ENCODE data around the gene ANGEL1.

Gene ANGEL1

GRCh38 chr14:76767681-76768656 lies 44.7 kb downstream of the ANGEL1 start:
- peak; percentile 18 to 62 (median 57) for DNase-seq (ENCODE audit: low read depth in 3 of 3, low spot score in 1 of 3)

GRCh38 chr14:76765461-76765931 lies 47.2 kb downstream of the ANGEL1 start:
- no peak for DNase-seq (ENCODE audit: low read depth in 3 of 3, low spot score in 1 of 3)

- DNase-seq (ENCODE audit: low read depth in 3 of 3, low spot score in 1 of 3) = no peak
Observed at GRCh38 chr14:76763096-76764041, 49.3 kb downstream of the ANGEL1 start.

GRCh38 chr14:76762411-76763095 lies 50.1 kb downstream of the ANGEL1 start:
- DNase-seq (ENCODE audit: low read depth in 3 of 3, low spot score in 1 of 3) = no peak

- DNase-seq (ENCODE audit: low read depth in 3 of 3, low spot score in 1 of 3) = no peak
Observed at GRCh38 chr14:76761960-76762410, 50.7 kb downstream of the ANGEL1 start.

GRCh38 chr14:76761136-76761959 lies 51.3 kb downstream of the ANGEL1 start, which contains the start of gene VASH1:
Gene VASH1 (plus strand): TSS chr14:76761468. CDS start chr14:76762822, 1,354 bp downstream.
- peak in 2 of 3 donors; percentile 8 to 29 for DNase-seq (ENCODE audit: low read depth in 3 of 3, low spot score in 1 of 3)

GRCh38 chr14:76760331-76761135 lies 52.1 kb downstream of the ANGEL1 start:
- DNase-seq (ENCODE audit: low read depth in 3 of 3, low spot score in 1 of 3) = no peak

- DNase-seq (ENCODE audit: low read depth in 3 of 3, low spot score in 1 of 3) = no peak
Observed at GRCh38 chr14:76759589-76759988, 53.1 kb downstream of the ANGEL1 start.

GRCh38 chr14:76756371-76756750 lies 56.3 kb downstream of the ANGEL1 start:
- DNase-seq (ENCODE audit: low read depth in 3 of 3, low spot score in 1 of 3) = no peak

GRCh38 chr14:76755610-76756370 lies 56.9 kb downstream of the ANGEL1 start:
- no peak for DNase-seq (ENCODE audit: low read depth in 3 of 3, low spot score in 1 of 3)

GRCh38 chr14:76754586-76754985 lies 58.1 kb downstream of the ANGEL1 start:
- no peak for DNase-seq (ENCODE audit: low read depth in 3 of 3, low spot score in 1 of 3)

GRCh38 chr14:76753541-76754198 lies 59.0 kb downstream of the ANGEL1 start:
- no peak for DNase-seq (ENCODE audit: low read depth in 3 of 3, low spot score in 1 of 3)

- no peak for DNase-seq (ENCODE audit: low read depth in 3 of 3, low spot score in 1 of 3)
Observed at GRCh38 chr14:76752744-76753143, 59.9 kb downstream of the ANGEL1 start.

GRCh38 chr14:76742966-76743365 lies 69.7 kb downstream of the ANGEL1 start:
- DNase-seq (ENCODE audit: low read depth in 3 of 3, low spot score in 1 of 3) = no peak

- DNase-seq (ENCODE audit: low read depth in 3 of 3, low spot score in 1 of 3) = no peak
Observed at GRCh38 chr14:76742185-76742584, 70.5 kb downstream of the ANGEL1 start.

GRCh38 chr14:76741074-76741473 lies 71.6 kb downstream of the ANGEL1 start:
- no peak for DNase-seq (ENCODE audit: low read depth in 3 of 3, low spot score in 1 of 3)

Data from stimulated activated CD4-positive, alpha-beta T cell treated with anti-CD3 and anti-CD28 coated beads, TNF-alpha, amount 100 ng/mL, for 1 hour (primary cell).